H7 (cell line): ENCODE data around the gene DAB1. TPM values are rescaled to one million over a fixed set of nuclear protein-coding genes. Genes with fewer than 3 reads are reported as not detected.
"Not testable (repeated sequence)": the region's sequence is repeated elsewhere in the genome, so short reads cannot be mapped to it uniquely, and the experiment has no call there.

ENCODE experiments used
- DNase-seq: peaks from one replicate; pipeline ENCODE4 v3.0.0; 2012
- H3K27me3 ChIP-seq: 2 replicates; pipeline ENCODE4 v1.6.0; 2011; ENCODE audit warnings: mild to moderate bottlenecking, low read length; ENCODE audit not compliant: control insufficient read depth, insufficient read depth
- H3K36me3 ChIP-seq: replicated peaks from 2 replicates; pipeline ENCODE4 v1.5.1; 2011; ENCODE audit warnings: low read length; ENCODE audit not compliant: control insufficient read depth, insufficient read depth
- H3K4me3 ChIP-seq: 2 replicates; pipeline ENCODE4 v1.5.1; 2011; ENCODE audit warnings: low read depth, mild to moderate bottlenecking, control low read depth, low read length, moderate library complexity; ENCODE audit not compliant: insufficient read depth
- total RNA-seq: library from RNA; depleted of rRNA; stranded (reverse); fragments of >200 nt; shearing (Covaris generic); gene quantifications from 2 replicates; pipeline ENCODE4 v1.2.3, GENCODE V29; 2014

The DAB1 gene
- total RNA-seq, 1 experiment from 2014 or later, result 16.4 TPM

DNA sequence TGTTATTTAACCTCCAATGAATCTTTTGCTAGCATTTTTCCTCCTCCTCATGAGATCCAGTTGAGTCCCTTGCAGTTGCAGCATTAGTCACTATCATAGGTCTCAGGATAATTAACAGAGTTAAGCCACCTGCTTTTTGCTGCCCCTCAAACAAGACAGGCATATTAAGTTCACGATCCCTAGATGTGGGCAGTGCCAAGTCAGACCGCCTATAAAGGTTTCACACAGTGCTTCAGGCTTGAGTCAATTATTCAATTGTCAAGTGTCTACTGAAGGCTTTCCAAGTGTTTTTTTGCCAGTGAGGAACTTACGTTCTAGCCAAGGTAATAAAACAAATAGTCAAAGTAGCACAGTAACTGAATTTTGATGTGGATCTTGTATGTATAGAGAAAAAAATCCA is 175.0 kb downstream of the DAB1 start:
- Histone ChIP-seq H3K4me3 (no peak overlapping the region), H3K36me3 (no peaks in the 10 kb centered on the region), H3K27me3 (no peaks in the 10 kb centered on the region)
- DNase-seq, result no peak

GRCh38 chr1:57238233-57238781 is 185.6 kb downstream of the DAB1 start:
- Histone ChIP-seq H3K36me3 (no peaks in the 10 kb centered on the region), H3K4me3 (no peak overlapping the region), H3K27me3 (no peaks in the 10 kb centered on the region)
- DNase-seq, result no peak

GRCh38 chr1:57235730-57236510 is 187.9 kb downstream of the DAB1 start:
- Histone ChIP-seq H3K27me3 (no peaks in the 10 kb centered on the region), H3K4me3 (no peak overlapping the region), H3K36me3 (no peaks in the 10 kb centered on the region)
- no peak for DNase-seq

DNA sequence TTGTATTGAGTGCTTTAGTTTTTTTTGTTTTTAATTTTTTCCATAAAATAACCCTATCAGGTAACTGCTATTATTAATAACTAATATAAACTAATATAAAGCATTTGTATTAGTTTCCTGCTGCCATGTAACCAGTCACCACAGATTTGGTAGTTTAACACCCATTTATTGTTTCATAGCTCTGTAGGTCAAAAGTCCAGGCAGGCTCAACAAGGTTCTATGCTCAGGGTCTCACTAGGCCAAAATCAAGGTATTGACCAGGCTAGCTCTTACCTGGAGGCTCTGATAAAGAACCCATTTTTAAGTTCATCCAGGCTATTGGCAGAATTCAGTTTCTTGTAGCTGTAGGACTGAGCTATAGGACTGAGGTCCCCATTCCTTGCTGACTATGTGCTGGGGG is 189.4 kb downstream of the DAB1 start:
- H3K27me3 ChIP-seq, result no peaks in the 10 kb centered on the region
- H3K36me3 ChIP-seq, result no peaks in the 10 kb centered on the region
- H3K4me3 ChIP-seq, result no peak overlapping the region
- DNase-seq, result no peak

DNA sequence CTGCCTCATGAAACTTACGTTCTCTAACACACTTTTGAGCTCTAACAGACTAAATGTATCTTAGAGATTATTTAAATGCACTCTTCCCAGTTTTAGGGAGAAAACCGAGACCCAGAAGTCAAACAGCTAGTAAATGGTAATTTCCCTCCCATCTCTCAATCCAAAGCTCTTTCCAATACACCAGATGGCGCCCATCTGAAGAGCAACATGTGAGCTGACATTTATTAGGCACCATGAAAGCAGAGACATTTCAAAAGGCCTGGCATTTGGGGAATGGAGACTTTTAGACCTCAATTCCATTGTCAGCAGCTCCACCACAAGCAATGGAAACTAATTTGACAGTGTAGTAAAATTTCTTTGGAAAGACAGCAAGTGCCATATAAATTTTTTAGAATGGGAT is 191.4 kb downstream of the DAB1 start:
- H3K36me3 ChIP-seq, result no peaks in the 10 kb centered on the region
- peak; percentile 21 for DNase-seq
- no peaks in the 10 kb centered on the region for H3K27me3 ChIP-seq
- H3K4me3 ChIP-seq, result no peak overlapping the region

DNA sequence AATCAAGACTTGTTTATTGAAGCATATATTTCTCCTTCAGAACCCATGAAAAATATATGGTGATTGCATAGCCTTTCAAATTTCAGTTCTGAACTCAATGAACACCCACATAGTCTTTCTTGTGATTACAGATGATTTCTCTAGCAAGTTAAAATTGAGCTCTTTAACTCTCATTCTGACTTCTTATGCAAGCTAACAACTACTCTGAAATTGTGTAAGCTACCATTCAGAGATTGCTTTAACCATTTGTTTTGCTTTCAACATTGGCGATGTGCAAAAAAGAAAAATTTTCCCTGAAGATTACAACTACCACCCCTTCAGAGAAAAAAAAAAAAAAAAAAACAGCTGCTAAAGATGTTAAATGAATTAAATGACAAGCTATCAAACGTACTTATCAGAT is 193.9 kb downstream of the DAB1 start:
- Histone ChIP-seq H3K27me3 (no peaks in the 10 kb centered on the region), H3K4me3 (no peak overlapping the region), H3K36me3 (no peaks in the 10 kb centered on the region)
- no peak for DNase-seq

- no peaks in the 10 kb centered on the region for H3K27me3 ChIP-seq
- H3K36me3 ChIP-seq, result no peaks in the 10 kb centered on the region
- no peak for DNase-seq
- H3K4me3 ChIP-seq, result no peak overlapping the region
Observed at GRCh38 chr1:57229076-57229475, 194.8 kb downstream of the DAB1 start.

- no peaks in the 10 kb centered on the region for H3K36me3 ChIP-seq
- H3K4me3 ChIP-seq, result no peak overlapping the region
- DNase-seq, result no peak
- no peaks in the 10 kb centered on the region for H3K27me3 ChIP-seq
Observed at GRCh38 chr1:57222801-57223200, 201.1 kb downstream of the DAB1 start.

- no peak overlapping the region for H3K4me3 ChIP-seq
- H3K36me3 ChIP-seq, result no peaks in the 10 kb centered on the region
- H3K27me3 ChIP-seq, result no peaks in the 10 kb centered on the region
- no peak for DNase-seq
Observed at GRCh38 chr1:57222307-57222706, 201.6 kb downstream of the DAB1 start.

DNA sequence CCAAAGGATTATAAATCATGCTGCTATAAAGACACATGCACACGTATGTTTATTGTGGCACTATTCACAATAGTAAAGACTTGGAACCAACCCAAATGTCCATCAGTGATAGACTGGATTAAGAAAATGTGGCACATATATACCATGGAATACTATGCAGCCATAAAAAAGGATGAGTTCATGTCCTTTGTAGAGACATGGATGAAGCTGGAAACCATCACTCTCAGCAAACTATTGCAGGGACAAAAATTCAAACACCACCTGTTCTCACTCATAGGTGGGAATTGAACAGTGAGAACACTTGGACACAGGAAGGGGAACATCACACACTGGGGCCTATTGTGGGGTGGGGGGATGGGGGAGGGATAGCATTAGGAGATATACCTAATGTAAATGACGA is 203.0 kb downstream of the DAB1 start:
- DNase-seq, H3K36me3 ChIP-seq, H3K4me3 ChIP-seq, H3K27me3 ChIP-seq: not testable (repeated sequence)

DNA sequence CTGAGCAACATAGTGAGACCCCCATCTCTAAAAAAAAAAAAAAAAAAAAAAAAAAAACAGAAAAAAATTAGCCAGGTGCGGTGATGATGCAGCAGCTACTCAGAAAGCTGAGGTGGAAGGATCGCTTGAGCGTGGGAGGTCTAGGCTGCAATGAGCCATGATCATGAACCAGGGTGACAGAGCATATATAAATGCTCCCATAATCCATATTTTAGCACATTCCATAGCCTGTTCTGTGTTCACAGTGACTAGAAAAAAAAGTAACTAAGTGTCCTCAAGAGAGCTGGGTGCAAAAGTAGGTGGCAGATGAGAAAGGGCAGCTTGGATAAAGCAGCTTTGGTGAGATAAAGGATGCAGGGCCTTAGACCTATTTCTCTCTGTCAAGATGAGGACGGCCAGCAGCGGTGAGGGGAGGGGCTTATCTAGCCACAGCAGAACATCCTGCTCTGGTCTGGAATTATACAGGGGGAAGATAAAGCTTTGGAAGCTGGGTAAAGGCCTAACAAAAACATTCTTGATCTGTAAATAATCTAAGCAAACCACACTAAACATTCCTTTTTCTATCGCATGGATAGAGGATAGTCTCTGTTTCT is 205.3 kb downstream of the DAB1 start:
- no peak for DNase-seq
- Histone ChIP-seq H3K4me3 (no peak overlapping the region), H3K36me3 (no peaks in the 10 kb centered on the region), H3K27me3 (no peaks in the 10 kb centered on the region)

- no peaks in the 10 kb centered on the region for H3K36me3 ChIP-seq
Observed at GRCh38 chr1:57217905-57218304, 206.0 kb downstream of the DAB1 start.

DNA sequence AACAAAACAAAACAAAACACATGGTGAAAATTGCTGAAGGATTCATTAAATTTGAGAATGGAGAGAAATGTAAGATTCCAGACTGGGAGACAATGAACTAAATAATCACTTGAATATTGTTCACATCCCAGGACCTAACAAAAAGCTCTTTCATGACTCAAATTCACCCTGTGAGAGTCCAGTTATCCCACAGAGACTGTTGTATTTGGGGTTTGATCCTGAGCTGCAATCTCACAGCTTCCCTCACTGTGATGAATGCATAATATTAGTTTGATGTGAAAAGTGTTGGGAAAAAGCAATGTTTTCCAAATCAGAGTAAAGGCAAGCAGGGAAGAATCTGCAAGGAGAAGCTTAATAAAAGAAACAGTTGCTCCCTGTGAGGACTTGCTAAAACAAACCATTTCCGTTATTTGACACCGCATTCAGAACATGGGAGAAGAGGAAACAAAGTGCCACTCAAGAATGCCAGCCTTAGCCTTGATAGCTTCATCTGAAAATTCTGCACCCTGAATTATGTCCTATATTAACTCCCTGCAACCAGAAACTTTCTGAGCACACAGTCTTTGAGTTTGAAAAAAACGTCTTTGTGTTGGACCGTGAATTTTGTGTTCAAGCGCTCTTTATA is 208.8 kb downstream of the DAB1 start:
- Histone ChIP-seq H3K27me3 (no peaks in the 10 kb centered on the region), H3K36me3 (no peaks in the 10 kb centered on the region), H3K4me3 (no peak overlapping the region)
- DNase-seq, result no peak

More at GRCh38 chr1:57217905-57218304, 206.0 kb downstream of the DAB1 start:
- Histone ChIP-seq H3K4me3 (no peak overlapping the region), H3K27me3 (no peaks in the 10 kb centered on the region)
- DNase-seq, result no peak

GRCh38 chr1:57210881-57211280 is 213.0 kb downstream of the DAB1 start:
- DNase-seq, result no peak
- Histone ChIP-seq H3K36me3 (no peaks in the 10 kb centered on the region), H3K27me3 (peaks cover 7% of the 10 kb centered on the region), H3K4me3 (no peak overlapping the region)

GRCh38 chr1:57209495-57209894 is 214.4 kb downstream of the DAB1 start:
- no peaks in the 10 kb centered on the region for H3K36me3 ChIP-seq
- H3K4me3 ChIP-seq, result no peak overlapping the region
- H3K27me3 ChIP-seq, result peaks cover 20% of the 10 kb centered on the region
- no peak for DNase-seq
